ENCODE data around the gene DUSP10. TPM values are rescaled to one million over a fixed set of nuclear protein-coding genes. Genes with fewer than 3 reads are reported as not detected.

DUSP10 gene
- total RNA-seq, 2 donors from 2014 or later = 5.8 to 13.6 TPM

GRCh38 chr1:221723018-221723847 is 18.7 kb downstream of the DUSP10 start:
- no peaks in the 10 kb centered on the region for H3K36me3 ChIP-seq
- no peak for TF ChIP-seq POLR2A (IDR thresholded peaks at IDR 0.05)
- no peak for TF ChIP-seq POLR2AphosphoS5 (IDR thresholded peaks at IDR 0.05)
- TF ChIP-seq CTCF (IDR thresholded peaks at IDR 0.05) = no peak
- no peaks in the 10 kb centered on the region for H3K27me3 ChIP-seq (replicated peaks; ENCODE audit: insufficient read depth)
- H3K4me3 ChIP-seq = no peak overlapping the region
- 92% methylated on average over 1 of the region's 1 CpG for WGBS
- no peak overlapping the region for H3K27ac ChIP-seq
- no peak for DNase-seq (ENCODE audit: low spot score)
- H3K4me1 ChIP-seq (replicated peaks) = peaks cover 6% of the 10 kb centered on the region
- intact Hi-C loops (cut with DNase I) = no loop called here
- no peaks in the 10 kb centered on the region for H3K9me3 ChIP-seq

GRCh38 chr1:221722254-221723017 is 19.5 kb downstream of the DUSP10 start:
- 96% methylated on average over 3 of the region's 3 CpGs for WGBS
- Histone ChIP-seq H3K27me3 (replicated peaks; ENCODE audit: insufficient read depth) (no peaks in the 10 kb centered on the region), H3K4me1 (replicated peaks) (peaks cover 6% of the 10 kb centered on the region), H3K36me3 (no peaks in the 10 kb centered on the region), H3K9me3 (no peaks in the 10 kb centered on the region), H3K27ac (no peak overlapping the region), H3K4me3 (no peak overlapping the region)
- intact Hi-C loops (cut with DNase I) = no loop called here
- TF ChIP-seq CTCF (IDR thresholded peaks at IDR 0.05) (no peak), POLR2AphosphoS5 (IDR thresholded peaks at IDR 0.05) (no peak), POLR2A (IDR thresholded peaks at IDR 0.05) (no peak)
- DNase-seq (ENCODE audit: low spot score) = no peak

- intact Hi-C loops (cut with DNase I) = no loop called here
- Histone ChIP-seq H3K9me3 (no peaks in the 10 kb centered on the region), H3K27ac (no peak overlapping the region), H3K4me1 (replicated peaks) (peaks cover 6% of the 10 kb centered on the region), H3K4me3 (no peak overlapping the region), H3K36me3 (no peaks in the 10 kb centered on the region), H3K27me3 (replicated peaks; ENCODE audit: insufficient read depth) (no peaks in the 10 kb centered on the region)
- no peak for DNase-seq (ENCODE audit: low spot score)
- WGBS = 85% methylated on average over 2 of the region's 2 CpGs
- no peak for TF ChIP-seq POLR2AphosphoS5 (IDR thresholded peaks at IDR 0.05)
- no peak for TF ChIP-seq CTCF (IDR thresholded peaks at IDR 0.05)
- no peak for TF ChIP-seq POLR2A (IDR thresholded peaks at IDR 0.05)
Observed at GRCh38 chr1:221720545-221720944, 21.3 kb downstream of the DUSP10 start.

- WGBS = 100% methylated on average over 2 of the region's 2 CpGs
- no peaks in the 10 kb centered on the region for H3K27me3 ChIP-seq (replicated peaks; ENCODE audit: insufficient read depth)
- TF ChIP-seq POLR2A (IDR thresholded peaks at IDR 0.05) (no peak), POLR2AphosphoS5 (IDR thresholded peaks at IDR 0.05) (no peak), CTCF (IDR thresholded peaks at IDR 0.05) (no peak)
- H3K4me1 ChIP-seq (replicated peaks) = peaks cover 9% of the 10 kb centered on the region
- H3K27ac ChIP-seq = no peak overlapping the region
- no peaks in the 10 kb centered on the region for H3K36me3 ChIP-seq
- intact Hi-C loops (cut with DNase I) = no loop called here
- DNase-seq (ENCODE audit: low spot score) = no peak
- no peak overlapping the region for H3K4me3 ChIP-seq
- no peaks in the 10 kb centered on the region for H3K9me3 ChIP-seq
Observed at GRCh38 chr1:221719987-221720386, 21.9 kb downstream of the DUSP10 start.

All from prostate gland (tissue), 2 donors.